ENCODE measurements around the gene POLR2F.
A peak's percentile ranks its signal among the peaks of the same experiment; 100 is the strongest.

POLR2F gene

GRCh38 chr22:37933711-37934376, 19.7 kb upstream of the POLR2F start (continued):
- TF ChIP-seq ZFP41 (tag by site-specific recombination; IDR thresholded peaks at IDR 0.05; ENCODE audit: borderline replicate concordance) (no peak), ZNF324 (tag by site-specific recombination; IDR thresholded peaks at IDR 0.05) (no peak; the same call in none of the 2 replicates), ZNF18 (tag by site-specific recombination; IDR thresholded peaks at IDR 0.05) (no peak), ZNF423 (tag by site-specific recombination; IDR thresholded peaks at IDR 0.05) (no peak; the same call in 1 of the 2 replicates), ZNF302 (tag by site-specific recombination; IDR thresholded peaks at IDR 0.05; ENCODE audit: low read depth) (no peak), ZNF2 (tag by site-specific recombination; IDR thresholded peaks at IDR 0.05) (peak; percentile 98), ZNF830 (tag by site-specific recombination; IDR thresholded peaks at IDR 0.05; ENCODE audit: low read depth) (no peak), OSR2 (tag by site-specific recombination; IDR thresholded peaks at IDR 0.05) (peak; percentile 14; the same call in 1 of the 2 replicates), ZNF510 (tag by site-specific recombination; IDR thresholded peaks at IDR 0.05; ENCODE audit: insufficient replicate concordance) (no peak), SCRT2 (tag by site-specific recombination; IDR thresholded peaks at IDR 0.05) (no peak), KLF8 (tag by site-specific recombination; IDR thresholded peaks at IDR 0.05) (peak; percentile 93), ZNF426 (tag by site-specific recombination; IDR thresholded peaks at IDR 0.05) (no peak), ZNF221 (tag by site-specific recombination; IDR thresholded peaks at IDR 0.05; ENCODE audit: borderline replicate concordance) (no peak), ZNF335 (tag by site-specific recombination; conservative IDR thresholded peaks at IDR 0.05) (no peak), ZNF747 (tag by site-specific recombination; IDR thresholded peaks at IDR 0.05) (no peak), ZBTB48 (tag by site-specific recombination; IDR thresholded peaks at IDR 0.05) (no peak), ZBTB8A (tag by site-specific recombination; IDR thresholded peaks at IDR 0.05) (peak; percentile 86), BCL11B (tag by site-specific recombination; IDR thresholded peaks at IDR 0.05; ENCODE audit: low read depth) (peak; percentile 82), KLF9 (tag by site-specific recombination; IDR thresholded peaks at IDR 0.05; ENCODE audit: low read depth) (peak; percentile 97), ZBTB11 (tag by site-specific recombination; conservative IDR thresholded peaks at IDR 0.05; ENCODE audit: low read depth) (no peak), ZNF623 (tag by site-specific recombination; IDR thresholded peaks at IDR 0.05) (0 out of 2 replicates have a peak, but pooled peaks have one; percentile 12), ATF2 (tag by site-specific recombination; IDR thresholded peaks at IDR 0.05; ENCODE audit: low read depth) (no peak), ZNF184 (tag by site-specific recombination; IDR thresholded peaks at IDR 0.05) (peak; percentile 75; the same call in 1 of the 2 replicates), ZNF16 (tag by site-specific recombination; IDR thresholded peaks at IDR 0.05; ENCODE audit: low read depth) (no peak), ZNF701 (tag by site-specific recombination; IDR thresholded peaks at IDR 0.05) (0 out of 2 replicates have a peak, but pooled peaks have one; percentile 75), ZNF23 (tag by site-specific recombination; IDR thresholded peaks at IDR 0.05; ENCODE audit: borderline replicate concordance) (no peak), OVOL3 (tag by site-specific recombination; IDR thresholded peaks at IDR 0.05) (no peak)
- TF ChIP-seq, protein P1, sequence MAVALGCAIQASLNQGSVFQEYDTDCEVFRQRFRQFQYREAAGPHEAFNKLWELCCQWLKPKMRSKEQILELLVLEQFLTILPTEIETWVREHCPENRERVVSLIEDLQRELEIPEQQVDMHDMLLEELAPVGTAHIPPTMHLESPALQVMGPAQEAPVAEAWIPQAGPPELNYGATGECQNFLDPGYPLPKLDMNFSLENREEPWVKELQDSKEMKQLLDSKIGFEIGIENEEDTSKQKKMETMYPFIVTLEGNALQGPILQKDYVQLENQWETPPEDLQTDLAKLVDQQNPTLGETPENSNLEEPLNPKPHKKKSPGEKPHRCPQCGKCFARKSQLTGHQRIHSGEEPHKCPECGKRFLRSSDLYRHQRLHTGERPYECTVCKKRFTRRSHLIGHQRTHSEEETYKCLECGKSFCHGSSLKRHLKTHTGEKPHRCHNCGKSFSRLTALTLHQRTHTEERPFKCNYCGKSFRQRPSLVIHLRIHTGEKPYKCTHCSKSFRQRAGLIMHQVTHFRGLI (tag by site-specific recombination; IDR thresholded peaks at IDR 0.05), result no peak
- TF ChIP-seq, protein P2, sequence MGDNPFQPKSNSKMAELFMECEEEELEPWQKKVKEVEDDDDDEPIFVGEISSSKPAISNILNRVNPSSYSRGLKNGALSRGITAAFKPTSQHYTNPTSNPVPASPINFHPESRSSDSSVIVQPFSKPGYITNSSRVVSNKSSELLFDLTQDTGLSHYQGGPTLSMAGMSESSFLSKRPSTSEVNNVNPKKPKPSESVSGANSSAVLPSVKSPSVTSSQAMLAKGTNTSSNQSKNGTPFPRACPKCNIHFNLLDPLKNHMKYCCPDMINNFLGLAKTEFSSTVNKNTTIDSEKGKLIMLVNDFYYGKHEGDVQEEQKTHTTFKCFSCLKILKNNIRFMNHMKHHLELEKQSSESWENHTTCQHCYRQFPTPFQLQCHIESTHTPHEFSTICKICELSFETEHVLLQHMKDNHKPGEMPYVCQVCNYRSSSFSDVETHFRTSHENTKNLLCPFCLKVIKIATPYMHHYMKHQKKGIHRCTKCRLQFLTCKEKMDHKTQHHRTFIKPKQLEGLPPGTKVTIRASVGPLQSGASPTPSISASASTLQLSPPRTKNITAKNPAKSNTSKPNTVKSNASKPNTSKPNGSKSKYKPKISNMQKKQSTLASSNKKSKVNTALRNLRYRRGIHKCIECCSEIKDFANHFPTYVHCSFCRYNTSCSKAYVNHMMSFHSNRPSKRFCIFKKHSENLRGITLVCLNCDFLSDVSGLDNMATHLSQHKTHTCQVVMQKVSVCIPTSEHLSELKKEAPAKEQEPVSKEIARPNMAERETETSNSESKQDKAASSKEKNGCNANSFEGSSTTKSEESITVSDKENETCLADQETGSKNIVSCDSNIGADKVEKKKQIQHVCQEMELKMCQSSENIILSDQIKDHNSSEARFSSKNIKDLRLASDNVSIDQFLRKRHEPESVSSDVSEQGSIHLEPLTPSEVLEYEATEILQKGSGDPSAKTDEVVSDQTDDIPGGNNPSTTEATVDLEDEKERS (tag by site-specific recombination; IDR thresholded peaks at IDR 0.05), result no peak
